ENCODE data around the gene PXN.
"Not testable (repeated sequence)": the region's sequence is repeated elsewhere in the genome, so short reads cannot be mapped to it uniquely, and the experiment has no call there.

Gene PXN

DNA sequence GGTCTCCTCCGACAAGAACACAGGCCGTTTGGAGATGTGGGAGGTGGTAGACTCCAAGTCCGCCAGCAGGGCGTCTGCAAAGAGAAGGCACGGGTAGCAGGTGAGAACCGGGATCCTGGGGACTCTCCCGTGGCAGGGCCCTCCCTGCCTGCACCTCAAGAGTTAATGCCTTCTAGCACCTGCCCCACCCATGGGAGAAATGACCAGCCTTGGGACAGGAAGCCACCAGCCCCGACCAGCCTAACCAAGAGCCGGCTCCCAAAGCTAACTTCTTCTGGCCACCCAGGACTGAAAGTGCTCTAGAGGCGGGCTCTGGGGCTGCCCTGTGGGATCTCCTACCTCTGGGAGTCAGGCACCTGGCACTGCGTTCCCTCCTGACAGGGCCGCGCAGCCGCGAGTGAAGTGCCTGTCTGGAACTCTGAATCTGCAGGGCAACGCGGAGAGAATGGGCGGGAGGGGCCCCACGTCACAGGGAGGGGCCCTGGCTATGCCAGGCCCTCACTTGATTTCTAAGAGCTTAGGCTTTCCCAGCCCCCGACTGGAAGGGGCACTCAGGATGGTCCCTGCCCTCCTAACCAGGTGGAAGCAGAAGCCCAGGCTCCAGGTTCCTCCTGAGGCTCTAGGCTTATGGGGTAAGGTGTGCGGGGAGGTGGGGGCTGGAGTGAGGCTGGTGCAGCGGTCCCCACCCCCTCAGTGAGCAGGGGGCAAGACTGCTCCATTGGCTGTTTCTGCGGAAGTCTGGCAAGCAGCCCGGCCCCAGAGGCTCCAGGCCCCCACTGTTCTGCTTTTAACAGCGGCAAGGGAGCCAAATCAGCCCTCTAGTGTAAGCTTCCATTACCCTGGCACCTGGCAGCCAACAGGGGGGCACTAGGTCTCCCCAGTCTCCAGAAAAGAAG, 41.0 kb downstream of the PXN start:
- no peak for DNase-seq

DNA sequence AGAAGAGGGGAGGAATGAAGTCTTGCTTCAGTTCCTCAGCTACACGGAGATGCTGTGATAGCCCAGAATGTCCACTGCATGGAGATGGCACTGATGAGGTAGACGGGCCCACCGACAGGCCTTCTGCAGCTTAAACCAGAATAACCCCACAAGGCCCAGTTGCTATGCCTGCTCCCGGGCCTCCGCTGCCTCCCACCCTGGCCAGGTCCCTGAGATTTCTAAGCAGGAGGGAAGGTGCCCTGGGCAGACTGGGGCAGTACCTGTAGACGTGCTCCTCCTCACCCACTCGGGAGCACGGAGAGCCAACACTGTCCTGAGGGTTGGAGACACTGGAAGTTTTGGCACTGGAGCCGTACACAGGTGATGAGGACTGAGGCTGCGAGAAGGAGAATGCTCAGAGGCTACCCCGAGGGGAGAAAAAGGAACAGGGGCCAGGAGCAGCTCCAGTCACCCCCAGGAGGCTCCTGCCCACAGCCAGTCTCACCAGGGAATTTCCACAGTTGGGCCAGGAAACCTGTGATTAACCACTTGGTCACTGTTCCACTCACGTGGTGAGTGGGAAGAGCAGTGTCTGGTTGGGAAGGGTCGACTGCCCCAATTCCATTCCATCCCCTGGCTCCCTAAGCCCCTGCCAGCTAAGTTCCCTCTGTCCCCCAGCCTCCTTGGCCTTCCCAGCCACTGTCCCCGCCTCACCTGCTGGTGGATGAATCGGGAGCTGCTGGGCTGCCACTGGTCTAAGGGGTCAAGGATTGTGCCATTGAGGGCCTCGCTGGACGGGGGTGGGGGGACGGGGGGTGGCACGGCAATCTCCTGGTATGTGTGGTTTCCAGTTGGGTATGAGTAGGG, 41.8 kb downstream of the PXN start:
- DNase-seq: no peak

DNA sequence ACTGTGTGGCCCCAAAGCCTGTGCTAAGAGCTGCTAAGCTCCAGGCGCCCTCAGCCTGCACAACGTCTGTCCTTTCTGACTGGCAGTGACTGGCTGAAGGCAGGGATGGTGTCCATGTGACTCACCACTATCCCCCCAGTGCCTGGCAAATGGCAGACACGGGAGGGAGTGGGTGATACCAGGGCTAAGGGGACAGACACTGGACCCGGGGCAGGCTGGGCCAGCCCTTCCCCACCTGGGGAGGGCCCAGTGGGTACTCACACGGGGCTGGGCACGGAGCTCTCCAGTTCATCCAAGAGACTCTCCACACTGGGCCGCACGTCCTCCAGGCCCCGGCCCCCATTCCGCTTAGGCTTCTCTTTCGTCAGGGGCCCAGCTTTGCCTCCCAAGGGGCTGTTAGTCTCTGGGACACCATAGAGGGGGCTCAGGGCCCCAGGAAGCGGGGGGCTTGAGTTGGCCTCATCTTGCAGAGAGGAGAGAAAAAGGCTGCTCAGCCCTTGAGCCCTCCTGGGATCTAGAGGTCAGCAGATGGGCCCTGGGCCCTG, 43.2 kb downstream of the PXN start:
- DNase-seq: no peak

DNA sequence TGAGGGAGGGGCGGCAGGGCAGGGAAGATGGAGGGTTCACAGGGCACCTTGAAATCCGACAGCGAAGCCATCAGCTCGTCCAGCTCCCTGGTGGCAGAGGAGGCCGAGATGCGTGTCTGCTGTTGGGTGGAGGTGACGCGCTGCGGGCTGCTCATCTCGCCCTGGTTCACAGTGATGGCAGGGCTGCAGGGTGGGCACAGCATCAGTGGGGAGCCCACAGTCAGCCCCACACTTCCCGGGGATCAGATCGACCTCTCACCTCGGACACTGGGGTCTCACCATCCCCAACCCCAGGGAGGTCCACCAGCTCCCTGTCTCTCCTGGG, 44.0 kb downstream of the PXN start:
- no peak for DNase-seq

DNA sequence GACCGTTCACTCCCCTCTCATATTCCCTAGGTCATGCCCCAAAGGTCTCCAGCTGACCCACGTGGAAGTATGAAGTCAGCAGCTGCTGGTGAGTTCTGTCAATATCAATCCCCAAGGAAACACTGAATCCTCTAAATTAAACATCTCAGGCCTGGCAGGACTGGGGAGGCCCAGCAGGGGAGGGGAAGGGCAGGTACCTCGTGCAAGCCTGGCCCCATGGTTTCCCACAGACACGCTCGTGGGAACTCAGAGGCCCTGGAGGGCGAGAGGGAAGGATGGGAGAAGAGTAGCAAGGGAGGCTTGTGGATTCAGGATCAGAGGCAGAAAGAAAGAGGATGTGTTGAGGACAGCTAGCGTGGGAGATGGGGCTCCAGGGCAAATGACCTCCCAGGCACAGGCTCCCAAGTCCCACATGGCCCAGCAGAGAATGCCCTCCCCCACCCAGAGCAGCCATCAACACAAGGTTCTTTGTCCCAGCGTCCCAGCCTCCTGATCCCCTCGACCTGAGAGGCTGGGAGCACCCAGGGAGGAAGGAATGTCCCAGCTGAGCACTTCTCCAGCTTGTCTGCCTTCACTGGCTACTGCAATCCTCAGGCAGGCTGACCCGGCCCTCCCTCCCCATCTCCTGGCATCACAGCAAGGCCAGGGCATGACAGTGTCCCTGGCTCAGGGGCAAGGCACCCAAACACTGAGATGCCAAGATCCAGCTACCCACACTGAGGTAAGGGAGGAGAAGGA, 44.5 kb downstream of the PXN start:
- no peak for DNase-seq

DNA sequence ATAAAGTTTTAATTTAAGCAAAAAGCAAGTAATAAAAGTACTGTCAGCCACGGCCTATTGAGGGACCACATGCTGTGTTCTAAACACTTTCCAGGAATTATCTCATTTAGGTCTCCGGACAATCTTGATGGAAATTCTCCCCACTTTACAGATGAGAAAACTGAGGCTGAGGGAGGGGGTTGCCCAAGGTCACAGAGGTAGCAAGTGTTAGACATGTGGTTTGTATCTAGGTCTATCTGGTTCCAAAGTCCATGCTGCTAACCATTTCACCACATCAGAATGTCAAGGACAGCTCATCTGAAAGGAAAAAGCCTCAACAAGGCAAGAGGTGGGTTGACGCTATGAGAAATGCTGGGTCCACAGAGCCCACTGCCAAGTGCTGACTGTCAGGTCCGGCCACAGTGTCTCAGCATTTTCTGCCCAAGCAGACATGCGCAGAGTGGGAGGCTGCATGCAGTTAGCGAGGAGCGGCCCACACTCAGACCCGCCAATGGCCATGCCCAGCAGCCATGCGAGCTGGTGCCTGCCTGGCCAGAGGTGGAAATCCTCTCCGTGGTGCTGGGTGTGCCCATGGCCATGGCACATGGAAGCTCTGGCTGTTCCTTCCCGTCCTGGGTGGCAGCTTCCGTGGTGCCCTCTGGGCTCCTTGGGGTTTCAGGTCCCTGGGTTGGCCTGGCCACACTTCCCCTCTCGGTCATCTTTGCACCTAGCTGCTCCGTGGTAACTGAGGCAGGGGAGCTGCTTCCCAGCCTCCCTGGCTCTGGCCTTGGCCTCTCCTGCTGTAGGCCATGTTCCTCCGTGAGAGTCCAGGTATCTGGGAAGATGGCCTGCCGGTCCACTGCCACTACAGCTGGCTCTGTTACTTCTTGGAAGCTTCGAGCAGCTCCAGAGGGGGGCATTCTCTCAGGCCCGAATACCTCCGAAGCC, 46.6 kb downstream of the PXN start:
- no peak for DNase-seq

DNA sequence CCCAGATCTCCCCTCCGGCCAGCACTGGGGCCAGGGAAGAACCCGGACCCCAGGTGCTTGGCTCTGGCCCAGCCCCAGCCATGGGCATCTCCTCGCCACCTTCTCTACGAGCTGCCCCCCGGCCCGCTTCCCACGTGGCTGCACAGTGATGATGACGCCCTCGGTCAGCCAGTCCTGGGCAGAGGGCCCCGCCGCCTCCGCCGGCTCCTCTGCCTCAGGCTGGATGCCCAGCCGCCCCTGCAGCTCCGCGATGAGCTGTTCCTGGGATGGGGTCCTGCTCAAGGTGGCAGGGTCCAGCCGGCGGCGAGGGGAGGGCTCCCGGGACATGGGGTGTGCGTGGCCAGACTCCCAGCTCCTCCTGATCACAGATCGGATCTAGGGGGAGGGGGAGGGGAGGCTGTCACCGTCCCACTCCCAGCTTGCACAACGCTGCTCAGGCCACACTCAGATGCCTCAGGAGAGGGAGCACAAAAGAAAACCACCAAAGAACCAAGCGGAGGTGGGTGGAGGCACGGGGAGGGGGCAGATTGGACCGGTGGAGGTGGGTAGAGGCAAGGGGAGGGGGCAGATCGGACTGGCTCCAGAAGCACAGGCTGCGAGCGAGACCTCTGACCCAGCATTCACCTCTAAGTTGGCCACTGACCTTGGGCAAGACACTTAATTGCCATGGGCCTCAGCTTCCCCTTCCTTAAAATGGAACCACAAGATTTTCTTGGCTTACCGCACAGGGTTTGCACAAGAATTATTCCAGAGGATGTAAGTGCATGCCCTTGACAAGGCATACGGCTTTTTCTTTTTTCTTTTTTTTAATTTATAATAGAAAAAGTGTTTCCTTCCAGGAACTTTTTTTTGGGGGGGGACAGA, 48.6 kb downstream of the PXN start:
- DNase-seq: no peak

DNA sequence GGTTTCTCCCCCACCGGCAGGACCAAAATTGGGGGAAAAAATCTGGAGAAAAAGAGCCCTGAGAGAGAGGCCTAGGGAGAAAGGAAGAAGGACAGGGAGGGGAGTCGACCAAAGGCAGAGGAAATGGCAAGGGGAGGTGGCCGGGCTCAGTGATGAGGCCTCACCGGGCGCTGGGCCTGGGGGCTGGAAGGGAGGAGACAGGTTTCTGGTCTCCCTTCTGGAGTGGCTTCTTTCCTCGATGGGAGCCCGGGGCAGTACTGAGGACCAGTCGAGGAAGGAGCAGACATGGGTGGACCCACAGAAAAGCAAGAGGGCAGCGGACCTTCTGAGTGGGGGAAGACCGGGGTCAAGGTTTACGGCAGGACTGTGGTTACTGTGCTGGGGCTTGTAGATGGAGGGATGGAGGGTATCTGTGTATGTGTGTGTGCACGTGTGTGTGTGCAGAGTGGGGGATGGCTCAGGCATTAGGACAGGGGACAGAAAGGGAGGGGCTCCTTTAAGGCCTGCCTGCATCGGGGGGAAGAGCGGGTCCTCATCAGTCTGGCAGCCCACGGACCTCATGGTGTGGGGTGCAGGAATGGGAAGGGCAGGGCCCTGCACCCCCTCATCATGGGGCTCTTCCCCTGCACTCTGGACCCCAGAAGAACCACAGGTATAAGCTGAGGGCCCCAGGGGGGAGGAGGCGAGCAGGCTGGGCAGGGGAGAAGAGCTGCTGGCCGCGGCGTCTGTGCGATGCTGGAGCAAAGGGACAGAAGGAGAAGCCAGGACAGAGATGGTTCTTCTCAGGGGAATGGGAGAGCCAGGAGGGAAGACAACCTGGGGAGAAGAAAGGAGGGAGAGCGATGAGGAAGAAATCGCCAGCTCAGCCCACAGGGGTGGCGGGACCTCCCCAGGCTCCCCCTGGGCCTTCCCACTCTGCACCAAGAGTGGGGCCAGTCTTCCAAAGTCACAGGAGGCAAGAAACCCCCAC, 49.5 kb downstream of the PXN start:
- DNase-seq: no peak

DNA sequence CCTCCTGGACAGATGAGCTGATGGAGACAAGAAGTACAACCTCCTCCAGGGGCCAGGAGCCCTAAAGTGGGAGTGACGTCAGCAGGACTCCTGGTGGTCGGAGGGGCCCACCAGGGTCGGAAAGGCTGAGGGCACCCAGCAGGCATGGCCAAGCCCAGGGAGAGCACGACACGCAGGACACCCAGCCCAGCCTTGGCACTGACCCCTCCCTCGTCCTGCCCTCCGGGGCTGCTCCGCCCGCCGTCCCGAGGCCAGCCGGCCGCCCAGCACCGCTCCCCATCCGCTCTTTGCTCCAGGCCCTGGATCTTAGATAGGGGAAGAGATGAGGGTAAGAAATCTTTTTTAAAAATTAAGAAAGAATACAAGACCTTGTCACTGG, 50.2 kb downstream of the PXN start:
- no peak for DNase-seq

DNA sequence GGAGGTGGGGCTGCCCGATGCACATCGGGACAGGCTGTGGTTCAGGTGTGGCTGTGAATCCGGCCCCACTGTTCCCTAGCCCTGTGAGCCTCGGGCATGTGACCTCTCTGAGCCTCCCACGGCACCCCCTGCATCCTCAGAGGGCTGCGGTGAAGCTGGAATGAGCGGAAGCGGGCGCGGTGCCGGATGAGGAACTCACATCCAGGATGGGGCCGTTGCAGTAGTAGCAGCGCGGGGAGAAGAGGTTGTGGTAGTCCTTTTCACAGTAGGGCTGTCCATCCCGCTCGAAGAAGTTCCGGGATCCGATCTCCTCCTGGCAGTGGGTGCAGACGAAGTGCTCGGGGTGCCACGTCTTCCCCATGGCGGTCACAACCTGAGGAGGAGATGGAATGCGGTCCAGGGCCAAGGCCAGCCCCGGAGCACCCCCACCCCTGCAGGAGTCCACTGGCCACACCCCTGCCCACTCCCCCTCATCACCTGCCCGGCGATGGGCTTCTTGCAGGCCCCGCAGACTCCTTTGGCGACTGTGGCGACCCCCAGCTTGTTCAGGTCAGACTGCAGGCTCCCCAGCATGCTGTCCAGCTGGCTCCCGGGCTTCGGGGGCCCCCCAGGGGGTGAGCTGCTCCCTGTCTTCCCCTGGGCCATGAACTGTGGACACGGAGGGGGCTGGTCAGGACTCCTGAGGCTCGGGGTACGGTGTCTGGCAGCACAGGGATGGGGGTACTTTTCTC, 50.7 kb downstream of the PXN start:
- no peak for DNase-seq

DNA sequence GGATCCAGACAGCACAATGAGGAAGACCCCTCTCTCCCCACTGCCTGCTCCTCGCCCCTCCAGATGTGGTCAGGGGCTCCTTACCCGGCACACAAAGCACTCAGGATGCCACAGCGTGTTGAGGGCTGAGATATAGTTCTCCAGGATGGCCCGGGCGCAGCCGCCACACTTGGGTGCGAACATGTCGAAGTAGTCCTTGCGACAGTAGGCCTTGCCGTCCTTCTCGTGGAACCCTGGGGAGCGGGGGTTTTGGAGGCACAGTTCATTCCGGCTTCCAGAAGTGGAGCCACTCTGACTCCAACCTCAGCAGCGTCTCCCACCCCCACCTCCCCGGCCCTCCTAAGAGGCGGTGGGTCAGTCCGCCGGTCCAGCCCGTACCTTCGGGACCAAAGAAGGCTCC, 51.8 kb downstream of the PXN start:
- DNase-seq: no peak

DNA sequence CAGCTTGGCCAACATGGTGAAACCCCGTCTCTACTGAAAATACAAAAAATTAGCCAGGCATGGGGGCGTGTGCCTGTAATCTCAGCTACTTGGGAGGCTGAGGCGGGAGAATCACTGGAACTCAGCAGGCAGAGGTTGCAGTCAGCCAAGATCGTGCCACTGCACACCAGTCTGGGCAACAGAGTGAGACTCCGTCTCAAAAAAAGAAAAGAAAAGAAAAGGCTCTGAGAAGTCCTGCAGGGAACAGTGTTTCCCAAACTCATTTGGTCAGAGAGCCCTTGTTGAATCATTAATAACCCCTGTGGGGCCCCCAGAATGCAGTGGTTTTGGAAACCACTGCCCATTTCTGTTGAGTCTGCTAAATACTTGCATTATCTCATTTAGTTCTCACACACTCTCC, 52.3 kb downstream of the PXN start:
- DNase-seq: not testable (repeated sequence)

DNA sequence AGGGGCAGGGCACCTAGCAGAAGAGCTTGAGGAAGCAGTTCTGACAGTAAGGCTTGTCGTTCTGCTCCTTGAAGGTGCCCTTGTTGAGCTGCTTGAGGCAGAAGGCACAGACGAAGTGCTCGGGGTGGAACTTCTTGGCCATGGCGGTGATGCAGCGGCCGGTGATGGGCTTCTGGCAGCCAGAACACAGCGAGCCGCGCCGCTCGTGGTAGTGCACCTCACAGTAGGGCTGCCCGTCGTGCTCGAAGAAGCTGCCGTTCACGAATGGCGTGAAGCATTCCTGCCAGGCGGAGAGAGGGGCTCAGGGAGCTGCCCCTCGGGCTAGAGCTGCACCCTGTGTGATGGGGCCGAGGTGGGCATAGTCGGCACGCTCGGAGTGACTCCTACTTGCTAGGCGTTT, 53.2 kb downstream of the PXN start:
- no peak for DNase-seq

DNA sequence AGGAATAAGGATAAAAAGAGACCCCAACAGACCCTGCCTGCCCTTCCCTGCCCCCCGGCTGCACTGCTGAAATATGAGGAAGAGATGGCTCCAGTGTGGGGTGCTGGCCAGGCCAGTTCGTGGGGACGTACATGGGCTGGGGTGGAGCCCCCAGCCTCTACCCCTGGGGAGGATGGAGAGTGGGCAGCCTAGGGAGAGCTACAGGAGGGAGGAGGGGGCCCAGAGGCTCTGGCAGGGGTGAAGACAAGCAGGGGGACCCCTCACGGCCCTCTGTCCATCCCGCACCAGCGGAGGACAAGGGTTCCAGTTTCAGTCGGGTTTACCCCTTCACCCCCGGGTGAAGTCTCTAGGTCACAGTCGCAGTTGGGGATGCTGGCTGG, 53.6 kb downstream of the PXN start:
- DNase-seq: no peak

DNA sequence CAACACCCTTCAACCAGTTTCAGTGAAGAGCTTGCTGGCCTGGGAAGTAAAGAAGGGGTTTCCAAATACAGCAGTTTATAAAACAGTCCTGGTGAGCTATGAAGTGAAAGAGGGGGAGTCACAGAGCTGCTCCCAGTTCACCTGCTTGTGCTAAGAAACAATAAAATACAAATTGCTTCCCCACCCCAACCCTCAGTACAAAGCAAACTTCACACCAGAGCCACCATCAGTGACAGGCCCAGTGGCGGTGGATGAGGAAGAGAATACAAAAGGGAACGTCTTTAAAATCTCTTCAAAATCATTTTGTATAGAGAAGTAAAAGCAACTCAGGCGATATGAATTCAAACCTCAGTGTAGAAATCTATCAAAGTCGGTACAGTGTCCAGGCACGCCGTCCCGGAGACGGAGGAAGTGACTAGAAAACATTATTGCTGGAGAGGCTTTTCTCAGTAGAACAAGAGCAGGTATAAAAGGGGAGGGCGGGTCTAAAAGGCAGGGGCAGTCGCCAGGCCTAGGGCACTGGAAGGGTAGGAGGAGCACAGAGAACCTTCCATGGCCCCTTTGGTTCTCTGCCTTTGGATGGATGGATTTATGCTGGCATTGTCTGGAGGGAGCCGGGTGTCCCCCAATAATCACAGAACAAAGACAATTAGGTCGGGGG, 54.2 kb downstream of the PXN start:
- no peak for DNase-seq

DNA sequence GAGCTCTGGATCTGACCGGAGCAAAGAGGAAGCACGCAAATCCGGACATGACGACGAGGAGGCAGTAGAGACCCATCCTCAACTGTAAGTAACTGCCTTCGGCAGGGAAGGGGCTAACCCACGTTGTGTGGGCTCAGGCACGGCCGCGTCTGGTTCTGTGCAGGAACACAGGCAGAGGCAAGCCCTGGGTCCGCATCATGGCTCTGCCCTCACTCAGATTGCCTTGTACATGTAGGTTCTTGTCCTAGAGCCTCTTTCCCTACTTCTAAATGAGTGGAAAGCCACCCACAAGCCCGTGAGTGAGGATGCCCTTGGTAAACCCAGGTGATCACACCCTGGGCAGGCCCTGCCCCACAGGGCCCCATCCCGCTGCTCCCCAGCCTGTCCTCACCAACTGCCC, 55.7 kb downstream of the PXN start:
- no peak for DNase-seq

DNA sequence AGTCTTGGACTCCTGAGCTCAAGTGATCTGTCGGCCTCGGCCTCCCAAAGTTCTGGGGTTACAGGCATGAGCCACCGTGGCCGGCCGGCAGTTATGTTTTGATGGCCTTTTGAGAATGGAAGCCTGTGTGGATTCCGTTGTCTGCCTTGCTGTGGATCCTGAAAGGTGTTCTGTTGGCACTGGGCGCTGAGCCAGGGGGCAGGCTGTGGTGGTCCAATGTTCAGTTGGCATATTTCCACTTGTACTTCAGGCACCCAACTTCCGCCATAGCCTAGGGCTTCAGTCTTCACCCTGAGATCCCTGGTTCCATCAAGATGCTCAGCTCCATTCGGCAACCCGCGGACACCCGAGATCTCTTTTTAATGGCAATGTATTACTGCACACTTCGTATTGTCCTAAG, 58.3 kb downstream of the PXN start:
- DNase-seq: no peak

DNA sequence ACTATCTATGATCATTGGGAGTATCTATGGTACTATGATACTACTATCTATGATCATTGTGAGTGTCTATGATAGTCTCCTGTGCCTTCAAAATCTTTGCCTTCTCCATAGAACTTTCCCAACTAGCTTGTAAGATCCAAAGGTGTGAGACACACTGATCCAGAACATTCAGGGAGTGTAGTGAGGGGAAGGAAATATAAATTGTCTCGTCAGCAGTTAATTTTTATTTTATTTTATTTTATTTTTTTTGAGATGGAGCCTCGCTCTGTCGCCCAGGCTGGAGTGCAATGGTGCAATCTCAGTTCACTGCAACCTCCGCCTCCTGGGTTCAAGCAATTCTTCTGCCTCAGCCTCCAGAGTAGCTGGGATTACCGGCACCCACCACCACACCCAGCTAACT, 58.7 kb downstream of the PXN start:
- DNase-seq: not testable (repeated sequence)

DNA sequence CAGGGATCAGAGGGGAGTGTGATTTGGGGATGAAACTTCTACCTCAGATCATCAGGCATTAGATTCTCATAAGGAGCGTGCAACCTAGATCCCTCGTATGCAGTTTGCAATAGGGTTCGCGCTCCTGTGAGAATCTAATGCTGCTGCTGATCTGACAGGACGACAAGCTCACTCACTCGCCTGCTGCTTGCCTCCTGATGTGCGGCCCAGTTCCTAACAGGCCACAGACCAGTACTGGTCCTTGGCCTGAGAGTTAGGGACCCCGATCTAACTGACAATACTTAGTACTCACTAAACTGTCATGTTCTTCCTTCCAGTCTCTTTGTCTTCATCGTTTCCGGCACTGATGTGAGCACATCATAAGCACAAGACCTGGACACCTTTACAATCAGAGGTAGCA, 59.3 kb downstream of the PXN start:
- DNase-seq: no peak
